K562 (cell line): Measurements from ENCODE around the gene ZNF546. TPM values are rescaled to one million over a fixed set of nuclear protein-coding genes. Genes with fewer than 3 reads are reported as not detected.

ENCODE experiments used
- BHLHE40 ChIP-seq: IDR thresholded peaks from 2 replicates; pipeline ENCODE4 v1.6.1; 2011; ENCODE audit warnings: low read length, improper control_type of control experiment
- DDX20 ChIP-seq: fragments of 450-650 bp; IDR thresholded peaks from 2 replicates; pipeline ENCODE4 v1.6.1; 2016; ENCODE audit warnings: missing genetic modification characterization, low read depth, mild to moderate bottlenecking, missing compliant biosample characterization, moderate library complexity
- FOS ChIP-seq: IDR thresholded peaks from 3 replicates; pipeline ENCODE4 v1.6.1; 2011; ENCODE audit not compliant: insufficient read length; ENCODE audit errors: extremely low read depth
- FOXA1 ChIP-seq: fragments of 450-650 bp; IDR thresholded peaks from 2 replicates; pipeline ENCODE4 v1.6.1; 2016; ENCODE audit warnings: mild to moderate bottlenecking, borderline replicate concordance
- KLF16 ChIP-seq: IDR thresholded peaks from 2 replicates; pipeline ENCODE4 v1.6.1; 2016; ENCODE audit warnings: antibody characterized with exemption
- MAFG ChIP-seq: fragments of 450-650 bp; conservative IDR thresholded peaks from 2 replicates; pipeline ENCODE4 v1.6.1; 2016; ENCODE audit warnings: missing genetic modification characterization, missing compliant biosample characterization
- POLR2B ChIP-seq: fragments of 450-650 bp; IDR thresholded peaks from 2 replicates; pipeline ENCODE4 v1.6.1; 2018; ENCODE audit warnings: low read depth; ENCODE audit not compliant: partially characterized antibody
- SAFB ChIP-seq: fragments of 200-400 bp; formaldehyde crosslinking; IDR thresholded peaks from 2 replicates; pipeline ENCODE4 v1.6.1; 2017; ENCODE audit warnings: low read depth, low read length, borderline replicate concordance
- SIX5 ChIP-seq, 2 experiments: IDR thresholded peaks; 2 replicates each; pipeline ENCODE4 v1.6.1; 2011; ENCODE audit warnings: low read length in 2 of 2, borderline replicate concordance in 1 of 2, low read depth in 1 of 2, mild to moderate bottlenecking in 1 of 2, moderate library complexity in 1 of 2; ENCODE audit not compliant: insufficient read depth in 1 of 2
- SUPT5H ChIP-seq: fragments of 450-650 bp; IDR thresholded peaks from 2 replicates; pipeline ENCODE4 v1.6.1; 2016
- TGIF2 ChIP-seq: sonication (generic); formaldehyde crosslinking; IDR thresholded peaks from 2 replicates; pipeline ENCODE4 v1.8.1; 2022; ENCODE audit warnings: mild to moderate bottlenecking, missing genetic modification reagents, moderate library complexity
- TRIM24 ChIP-seq, 2 experiments: fragments of 450-650 bp; IDR thresholded peaks; 2 replicates each; pipeline ENCODE4 v1.6.1; 2016
- ZNF133 ChIP-seq: fragments of 250-450 bp; sonication (Bioruptor Pico); IDR thresholded peaks from 2 replicates; pipeline ENCODE4 v1.4.0; 2020; ENCODE audit warnings: mild to moderate bottlenecking
- ZNF140 ChIP-seq: fragments of 250-450 bp; sonication (Bioruptor Pico); IDR thresholded peaks from 2 replicates; pipeline ENCODE4 v1.8.0; 2021; ENCODE audit warnings: moderate library complexity, mild to moderate bottlenecking, inconsistent platforms
- ZNF175 ChIP-seq: fragments of 200-800 bp; sonication (Bioruptor generic); IDR thresholded peaks from 2 replicates; pipeline ENCODE4 v1.6.1; 2016; ENCODE audit warnings: low read depth, mild to moderate bottlenecking, missing genetic modification characterization, missing compliant biosample characterization
- ZNF445 ChIP-seq: fragments of 250-450 bp; sonication (Bioruptor Pico); IDR thresholded peaks from 2 replicates; pipeline ENCODE4 v1.4.0; 2020; ENCODE audit warnings: low read depth, mild to moderate bottlenecking, moderate library complexity
- ZNF79 ChIP-seq: fragments of 250-450 bp; sonication (Bioruptor Pico); IDR thresholded peaks from 2 replicates; pipeline ENCODE4 v1.4.0; 2020; ENCODE audit warnings: low read depth, mild to moderate bottlenecking, moderate library complexity
- polyA plus RNA-seq, 8 experiments: library from polyadenylated mRNA; depleted of rRNA in 4 of 8; stranded (reverse) in 5 of 8; unstranded in 3 of 8; fragments of >200 nt; fragmentation: Nextera tagmentation in 2 of 8; fragmentation: Illumina TruSeq in 1 of 8; extraction: Ambion mirVana in 2 of 8; extraction: Trizol in 1 of 8; gene quantifications; 2 replicates each; pipeline versions ENCODE4 v1.2.1 to v1.2.3, GENCODE V29; 2011 to 2014; ENCODE audit warnings: inconsistent platforms in 1 of 8, missing spikeins in 1 of 8
- total RNA-seq, 7 experiments: library from RNA; depleted of rRNA in 6 of 7; stranded (reverse); fragments of >200 nt in 6 of 7; fragmentation: Illumina TruSeq in 2 of 7; extraction: Trizol in 2 of 7; gene quantifications; 2 replicates each; pipeline versions ENCODE4 v1.2.1 to v1.2.3, GENCODE V29; 2011 to 2021; ENCODE audit warnings: low replicate concordance in 1 of 7
- TF ChIP-seq, protein P1 (sequence below): fragments of 250-450 bp; sonication (Bioruptor Pico); IDR thresholded peaks from 2 replicates; pipeline ENCODE4 v1.6.1; 2021; ENCODE audit warnings: mild to moderate bottlenecking
- TF ChIP-seq, protein P2 (sequence below): sonication (generic); formaldehyde crosslinking; IDR thresholded peaks from 2 replicates; pipeline ENCODE4 v1.9.0; 2022; ENCODE audit warnings: mild to moderate bottlenecking, missing genetic modification reagents
- TF ChIP-seq, protein P3 (sequence below): fragments of 450-650 bp; formaldehyde crosslinking; conservative IDR thresholded peaks from 2 replicates; pipeline ENCODE4 v1.4.0; 2022; ENCODE audit warnings: mild to moderate bottlenecking, missing genetic modification characterization
- TF ChIP-seq, protein P4 (sequence below), 2 experiments: fragments of 450-650 bp; conservative IDR thresholded peaks; 2 replicates each; pipeline ENCODE4 v1.6.1; 2017; ENCODE audit warnings: mild to moderate bottlenecking in 2 of 2, moderate library complexity in 2 of 2
- TF ChIP-seq, protein P5 (sequence below): fragments of 450-650 bp; formaldehyde crosslinking; IDR thresholded peaks from 2 replicates; pipeline ENCODE4 v1.4.0; 2020; ENCODE audit warnings: mild to moderate bottlenecking
- TF ChIP-seq, protein P6 (sequence below), 2 experiments: fragments of 450-650 bp in 1 of 2; sonication (generic) in 1 of 2; formaldehyde crosslinking; conservative IDR thresholded peaks; 2 replicates each; pipeline versions ENCODE4 v1.4.0 to v1.8.1; 2020 to 2022; ENCODE audit warnings: mild to moderate bottlenecking in 1 of 2, missing genetic modification reagents in 1 of 2

The ZNF546 gene
- total and polyA plus RNA-seq, 9 of the 15 experiments (the other 6 are each of a cell fraction or from before 2014, with no cell fraction given), result 0.73 to 5.1 (median 2.2) TPM

DNA sequence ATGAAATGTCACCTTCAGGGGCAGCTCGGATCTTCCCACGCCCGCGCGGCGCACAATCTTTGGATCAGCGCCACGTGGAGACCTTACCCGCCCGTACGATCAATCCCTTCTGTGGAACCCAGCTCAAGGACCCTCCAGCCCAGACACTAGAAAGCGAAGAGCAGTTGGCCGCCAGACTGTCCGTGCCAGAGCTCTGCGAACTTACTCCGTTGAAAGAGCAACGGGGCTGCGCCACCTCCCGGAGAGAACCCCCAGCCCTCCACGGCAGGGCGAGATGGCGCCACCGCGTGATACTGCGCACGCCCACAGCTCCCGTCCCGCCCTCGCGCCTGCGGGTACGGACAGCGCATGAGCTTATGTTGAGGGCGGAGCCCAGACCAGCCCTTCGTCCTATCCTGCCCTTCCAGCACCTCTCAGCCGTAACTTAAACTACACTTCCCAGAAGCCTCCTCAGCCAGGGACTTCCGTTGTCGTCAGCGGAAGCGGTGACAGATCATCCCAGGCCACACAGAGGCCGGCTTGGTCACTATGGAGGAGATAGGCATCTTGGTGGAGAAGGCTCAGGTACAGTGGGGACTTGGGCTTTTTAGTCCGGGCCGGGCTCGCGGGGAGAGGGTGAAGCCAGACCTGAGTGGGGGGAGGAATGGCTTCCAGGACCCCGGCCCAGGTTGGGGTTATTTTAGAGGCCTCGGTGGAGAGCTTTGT lies 26.0 kb upstream of the ZNF546 start, which contains the start of gene PSMC4 (continued):
- TF ChIP-seq, protein P1, sequence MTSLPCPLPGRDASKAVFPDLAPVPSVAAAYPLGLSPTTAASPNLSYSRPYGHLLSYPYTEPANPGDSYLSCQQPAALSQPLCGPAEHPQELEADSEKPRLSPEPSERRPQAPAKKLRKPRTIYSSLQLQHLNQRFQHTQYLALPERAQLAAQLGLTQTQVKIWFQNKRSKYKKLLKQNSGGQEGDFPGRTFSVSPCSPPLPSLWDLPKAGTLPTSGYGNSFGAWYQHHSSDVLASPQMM, result no peak
- TF ChIP-seq POLR2B (peak; percentile 69), KLF16 (0 out of 2 replicates have a peak, but pooled peaks have one; percentile 13), MAFG (tag) (no peak), FOS (no peak), DDX20 (tag) (no peak), FOXA1 (no peak), ZNF79 (no peak), TRIM24 (IDR thresholded peaks at IDR 0.05) (no peak), SUPT5H (peak; percentile 88), SIX5 (IDR thresholded peaks at IDR 0.05; ENCODE audit: borderline replicate concordance in 1 of 2, insufficient read depth in 1 of 2, low read depth in 1 of 2, low read length in 2 of 2) (peak; percentile 85 to 87), ZNF140 (CRISPR knock-in tag) (no peak), ZNF445 (CRISPR knock-in tag) (no peak), BHLHE40 (no peak; the same call in 1 of the 2 replicates), ZNF133 (CRISPR knock-in tag) (no peak), TGIF2 (CRISPR knock-in tag) (no peak), SAFB (peak; percentile 60; the same call in 1 of the 2 replicates), ZNF175 (CRISPR knock-in tag) (peak; percentile 72; the same call in 1 of the 2 replicates)
- TF ChIP-seq, protein P2, sequence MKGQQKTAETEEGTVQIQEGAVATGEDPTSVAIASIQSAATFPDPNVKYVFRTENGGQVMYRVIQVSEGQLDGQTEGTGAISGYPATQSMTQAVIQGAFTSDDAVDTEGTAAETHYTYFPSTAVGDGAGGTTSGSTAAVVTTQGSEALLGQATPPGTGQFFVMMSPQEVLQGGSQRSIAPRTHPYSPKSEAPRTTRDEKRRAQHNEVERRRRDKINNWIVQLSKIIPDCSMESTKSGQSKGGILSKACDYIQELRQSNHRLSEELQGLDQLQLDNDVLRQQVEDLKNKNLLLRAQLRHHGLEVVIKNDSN (CRISPR knock-in tag), result peak; percentile 85
- TF ChIP-seq, protein P3, sequence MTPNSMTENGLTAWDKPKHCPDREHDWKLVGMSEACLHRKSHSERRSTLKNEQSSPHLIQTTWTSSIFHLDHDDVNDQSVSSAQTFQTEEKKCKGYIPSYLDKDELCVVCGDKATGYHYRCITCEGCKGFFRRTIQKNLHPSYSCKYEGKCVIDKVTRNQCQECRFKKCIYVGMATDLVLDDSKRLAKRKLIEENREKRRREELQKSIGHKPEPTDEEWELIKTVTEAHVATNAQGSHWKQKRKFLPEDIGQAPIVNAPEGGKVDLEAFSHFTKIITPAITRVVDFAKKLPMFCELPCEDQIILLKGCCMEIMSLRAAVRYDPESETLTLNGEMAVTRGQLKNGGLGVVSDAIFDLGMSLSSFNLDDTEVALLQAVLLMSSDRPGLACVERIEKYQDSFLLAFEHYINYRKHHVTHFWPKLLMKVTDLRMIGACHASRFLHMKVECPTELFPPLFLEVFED (CRISPR knock-in tag), result peak; percentile 44; the same call in 1 of the 2 replicates
- TF ChIP-seq, protein P4, sequence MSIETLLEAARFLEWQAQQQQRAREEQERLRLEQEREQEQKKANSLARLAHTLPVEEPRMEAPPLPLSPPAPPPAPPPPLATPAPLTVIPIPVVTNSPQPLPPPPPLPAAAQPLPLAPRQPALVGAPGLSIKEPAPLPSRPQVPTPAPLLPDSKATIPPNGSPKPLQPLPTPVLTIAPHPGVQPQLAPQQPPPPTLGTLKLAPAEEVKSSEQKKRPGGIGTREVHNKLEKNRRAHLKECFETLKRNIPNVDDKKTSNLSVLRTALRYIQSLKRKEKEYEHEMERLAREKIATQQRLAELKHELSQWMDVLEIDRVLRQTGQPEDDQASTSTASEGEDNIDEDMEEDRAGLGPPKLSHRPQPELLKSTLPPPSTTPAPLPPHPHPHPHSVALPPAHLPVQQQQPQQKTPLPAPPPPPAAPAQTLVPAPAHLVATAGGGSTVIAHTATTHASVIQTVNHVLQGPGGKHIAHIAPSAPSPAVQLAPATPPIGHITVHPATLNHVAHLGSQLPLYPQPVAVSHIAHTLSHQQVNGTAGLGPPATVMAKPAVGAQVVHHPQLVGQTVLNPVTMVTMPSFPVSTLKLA (conservative IDR thresholded peaks at IDR 0.05), result peak; percentile 90 to 96
- TF ChIP-seq, protein P5, sequence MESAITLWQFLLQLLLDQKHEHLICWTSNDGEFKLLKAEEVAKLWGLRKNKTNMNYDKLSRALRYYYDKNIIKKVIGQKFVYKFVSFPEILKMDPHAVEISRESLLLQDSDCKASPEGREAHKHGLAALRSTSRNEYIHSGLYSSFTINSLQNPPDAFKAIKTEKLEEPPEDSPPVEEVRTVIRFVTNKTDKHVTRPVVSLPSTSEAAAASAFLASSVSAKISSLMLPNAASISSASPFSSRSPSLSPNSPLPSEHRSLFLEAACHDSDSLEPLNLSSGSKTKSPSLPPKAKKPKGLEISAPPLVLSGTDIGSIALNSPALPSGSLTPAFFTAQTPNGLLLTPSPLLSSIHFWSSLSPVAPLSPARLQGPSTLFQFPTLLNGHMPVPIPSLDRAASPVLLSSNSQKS (CRISPR knock-in tag), result no peak
- TF ChIP-seq, protein P6, sequence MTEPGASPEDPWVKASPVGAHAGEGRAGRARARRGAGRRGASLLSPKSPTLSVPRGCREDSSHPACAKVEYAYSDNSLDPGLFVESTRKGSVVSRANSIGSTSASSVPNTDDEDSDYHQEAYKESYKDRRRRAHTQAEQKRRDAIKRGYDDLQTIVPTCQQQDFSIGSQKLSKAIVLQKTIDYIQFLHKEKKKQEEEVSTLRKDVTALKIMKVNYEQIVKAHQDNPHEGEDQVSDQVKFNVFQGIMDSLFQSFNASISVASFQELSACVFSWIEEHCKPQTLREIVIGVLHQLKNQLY (CRISPR knock-in tag; conservative IDR thresholded peaks at IDR 0.05), result peak in 1 of 2 experiments; percentile 58; a peak in 1 of 4 replicates
